Neural progenitor cell (in vitro differentiated cells): ENCODE results near the gene LAMB4. TPM values are rescaled to one million over a fixed set of nuclear protein-coding genes. Genes with fewer than 3 reads are reported as not detected.

Experiments used
- DNase-seq: peaks from one replicate; pipeline ENCODE4 v3.0.0-alpha.2; 2016; ENCODE audit warnings: low spot score
- H2AFZ ChIP-seq: fragments of 200-600 bp; sonication (generic); replicated peaks from 2 replicates; pipeline ENCODE4 v1.6.1; 2016; ENCODE audit warnings: antibody characterized with exemption
- H3F3A ChIP-seq: fragments of 200-600 bp; sonication (generic); 2 replicates; pipeline ENCODE4 v1.6.1; 2016; ENCODE audit warnings: antibody characterized with exemption, low read depth
- H3K27ac ChIP-seq: fragments of 200-600 bp; sonication (generic); 2 replicates; pipeline ENCODE4 v1.5.1; 2016; ENCODE audit warnings: mild to moderate bottlenecking
- H3K27me3 ChIP-seq: fragments of 200-600 bp; sonication (generic); 2 replicates; pipeline ENCODE4 v1.6.1; 2016; ENCODE audit warnings: mild to moderate bottlenecking, moderate library complexity
- H3K36me3 ChIP-seq: fragments of 200-600 bp; sonication (generic); 2 replicates; pipeline ENCODE4 v1.5.1; 2016
- H3K4me1 ChIP-seq: fragments of 200-600 bp; sonication (generic); 2 replicates; pipeline ENCODE4 v1.6.1; 2016; ENCODE audit warnings: mixed run types
- H3K4me2 ChIP-seq: fragments of 200-600 bp; sonication (generic); 2 replicates; pipeline ENCODE4 v1.6.1; 2016
- H3K4me3 ChIP-seq: fragments of 200-600 bp; sonication (generic); 2 replicates; pipeline ENCODE4 v1.5.1; 2016
- H3K79me2 ChIP-seq: fragments of 200-600 bp; sonication (generic); 2 replicates; pipeline ENCODE4 v1.6.1; 2016; ENCODE audit warnings: low read depth
- H3K9ac ChIP-seq: fragments of 200-600 bp; sonication (generic); 2 replicates; pipeline ENCODE4 v1.6.1; 2016
- H3K9me3 ChIP-seq: fragments of 200-600 bp; sonication (generic); 2 replicates; pipeline ENCODE4 v1.5.1; 2016; ENCODE audit warnings: low read depth
- H4K20me1 ChIP-seq: fragments of 200-600 bp; sonication (generic); 2 replicates; pipeline ENCODE4 v1.6.1; 2016; ENCODE audit warnings: low read depth
- H3K27ac Mint-ChIP-seq: 3 replicates; pipeline ENCODE4 v1.8.0; 2021; ENCODE audit warnings: mixed read lengths
- H3K27me3 Mint-ChIP-seq: 2 replicates; pipeline ENCODE4 v1.8.0; 2022; ENCODE audit warnings: low read depth, mild to moderate bottlenecking, inconsistent platforms, moderate library complexity, mixed read lengths; ENCODE audit not compliant: insufficient read depth
- H3K36me3 Mint-ChIP-seq: 3 replicates; pipeline ENCODE4 v1.8.0; 2021; ENCODE audit warnings: mixed read lengths
- H3K4me1 Mint-ChIP-seq: 3 replicates; pipeline ENCODE4 v1.8.0; 2021; ENCODE audit warnings: mixed read lengths
- H3K4me3 Mint-ChIP-seq: 3 replicates; pipeline ENCODE4 v1.8.0; 2021; ENCODE audit warnings: mild to moderate bottlenecking, moderate library complexity, mixed read lengths
- H3K9me3 Mint-ChIP-seq: 3 replicates; pipeline ENCODE4 v1.8.0; 2020; ENCODE audit warnings: mixed read lengths
- CTCF ChIP-seq: fragments of 200-600 bp; sonication (generic); IDR thresholded peaks from 2 replicates; pipeline ENCODE4 v1.5.1; 2017; ENCODE audit warnings: antibody characterized with exemption, mild to moderate bottlenecking
- EZH2 ChIP-seq: fragments of 200-600 bp; sonication (generic); IDR thresholded peaks from 2 replicates; pipeline ENCODE4 v1.6.1; 2017; ENCODE audit warnings: antibody characterized with exemption, mild to moderate bottlenecking, moderate library complexity
- EZH2phosphoT487 ChIP-seq: fragments of 200-600 bp; sonication (generic); IDR thresholded peaks from 2 replicates; pipeline ENCODE4 v1.6.1; 2017; ENCODE audit warnings: antibody characterized with exemption
- total RNA-seq: library from RNA; depleted of rRNA; stranded (reverse); fragments of >200 nt; gene quantifications from 2 replicates; pipeline ENCODE4 v1.2.3, GENCODE V29; 2015; ENCODE audit warnings: low replicate concordance

The LAMB4 gene
- total RNA-seq, 1 donor from 2014 or later: not detected

DNA sequence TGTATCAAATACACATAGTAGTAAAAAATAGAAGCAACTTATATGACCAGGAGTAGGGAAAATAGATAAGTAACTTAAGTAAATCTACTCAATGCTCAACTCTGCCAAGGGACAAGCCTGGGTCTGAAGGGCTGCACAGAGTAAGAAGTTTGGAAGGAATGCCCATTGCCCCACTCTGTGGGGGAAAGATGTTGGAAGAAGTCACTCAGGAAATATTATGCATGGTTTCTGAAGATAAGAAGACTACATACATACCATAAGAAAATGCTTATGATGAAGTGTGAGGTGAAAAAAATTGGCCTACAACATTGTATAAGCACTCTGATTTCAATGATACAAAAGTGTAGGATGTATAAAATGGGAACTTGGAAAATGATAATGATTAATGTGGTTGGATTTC lies 54.0 kb downstream of the LAMB4 start:
- no peaks in the 10 kb centered on the region for H3F3A ChIP-seq
- Mint-ChIP-seq H3K36me3 (no peaks in the 10 kb centered on the region), H3K4me1 (peaks cover 5% of the 10 kb centered on the region), H3K9me3 (peaks cover under 1% of the 10 kb centered on the region), H3K4me3 (no peak overlapping the region), H3K27ac (no peak overlapping the region), H3K27me3 (peaks cover 2% of the 10 kb centered on the region)
- no peak overlapping the region for H3K9ac ChIP-seq
- H3K79me2 ChIP-seq: no peaks in the 10 kb centered on the region
- no peak overlapping the region for H3K4me3 ChIP-seq
- H3K27me3 ChIP-seq: no peaks in the 10 kb centered on the region
- no peaks in the 10 kb centered on the region for H4K20me1 ChIP-seq
- no peak overlapping the region for H3K27ac ChIP-seq
- no peak overlapping the region for H2AFZ ChIP-seq
- no peaks in the 10 kb centered on the region for H3K36me3 ChIP-seq
- no peak overlapping the region for H3K4me2 ChIP-seq
- H3K4me1 ChIP-seq: no peaks in the 10 kb centered on the region
- TF ChIP-seq CTCF: no peak
- no peak for TF ChIP-seq EZH2phosphoT487
- TF ChIP-seq EZH2: no peak
- H3K9me3 ChIP-seq: no peaks in the 10 kb centered on the region
- no peak for DNase-seq

- Histone ChIP-seq H3K4me2 (no peak overlapping the region), H3K27ac (no peak overlapping the region), H2AFZ (no peak overlapping the region), H3F3A (no peaks in the 10 kb centered on the region), H3K9me3 (no peaks in the 10 kb centered on the region), H3K27me3 (no peaks in the 10 kb centered on the region), H3K4me3 (no peak overlapping the region), H3K9ac (no peak overlapping the region), H3K79me2 (no peaks in the 10 kb centered on the region), H4K20me1 (no peaks in the 10 kb centered on the region), H3K36me3 (no peaks in the 10 kb centered on the region), H3K4me1 (no peaks in the 10 kb centered on the region)
- Mint-ChIP-seq H3K27ac (no peak overlapping the region), H3K36me3 (no peaks in the 10 kb centered on the region), H3K4me3 (no peak overlapping the region), H3K9me3 (no peaks in the 10 kb centered on the region), H3K27me3 (peaks cover 2% of the 10 kb centered on the region), H3K4me1 (peaks cover 2% of the 10 kb centered on the region)
- no peak for TF ChIP-seq CTCF
- no peak for TF ChIP-seq EZH2phosphoT487
- TF ChIP-seq EZH2: no peak
- DNase-seq: no peak
These were observed 56.7 kb downstream of the LAMB4 start for GRCh38 chr7:108073305-108074070.

GRCh38 chr7:108072739-108073138 lies 57.4 kb downstream of the LAMB4 start:
- H3K4me3 Mint-ChIP-seq: no peak overlapping the region
- no peaks in the 10 kb centered on the region for H3K79me2 ChIP-seq
- H3K27ac ChIP-seq: no peak overlapping the region
- H3K4me2 ChIP-seq: no peak overlapping the region
- H3K9me3 Mint-ChIP-seq: no peaks in the 10 kb centered on the region
- TF ChIP-seq EZH2: no peak
- no peak for TF ChIP-seq CTCF
- no peak for TF ChIP-seq EZH2phosphoT487
- peaks cover 1% of the 10 kb centered on the region for H3K4me1 Mint-ChIP-seq
- no peak for DNase-seq
- H3K4me3 ChIP-seq: no peak overlapping the region
- no peak overlapping the region for H3K27ac Mint-ChIP-seq
- peaks cover 2% of the 10 kb centered on the region for H3K27me3 Mint-ChIP-seq
- no peaks in the 10 kb centered on the region for H3K36me3 ChIP-seq
- H3K36me3 Mint-ChIP-seq: no peaks in the 10 kb centered on the region
- no peak overlapping the region for H2AFZ ChIP-seq
- no peaks in the 10 kb centered on the region for H3K27me3 ChIP-seq
- no peaks in the 10 kb centered on the region for H3F3A ChIP-seq
- no peaks in the 10 kb centered on the region for H4K20me1 ChIP-seq
- no peaks in the 10 kb centered on the region for H3K4me1 ChIP-seq
- no peak overlapping the region for H3K9ac ChIP-seq
- H3K9me3 ChIP-seq: no peaks in the 10 kb centered on the region
